Measurements from ENCODE around the gene WWOX. TPM values are rescaled to one million over a fixed set of nuclear protein-coding genes. Genes with fewer than 3 reads are reported as not detected.

The WWOX gene
- total RNA-seq, 1 experiment from 2014 or later = 28.3 TPM

- DNase-seq (no peak), ATAC-seq (no peak)
- no peaks in the 10 kb centered on the region for H3K36me3 ChIP-seq (ENCODE audit: low read depth, low read length)
- CTCF ChIA-PET = no interaction called here
- no peak overlapping the region for H2AFZ ChIP-seq (ENCODE audit: low read length)
- no peak overlapping the region for H3K4me2 ChIP-seq (ENCODE audit: low read length)
- no TSS peak for BruUV-seq (replicated peaks)
- TF ChIP-seq CTCF (conservative IDR thresholded peaks at IDR 0.05; ENCODE audit: low read depth, low read length) (no peak), EZH2 (IDR thresholded peaks at IDR 0.05; ENCODE audit: low read length, unreplicated experiment) (no peak), EZH2phosphoT487 (IDR thresholded peaks at IDR 0.05; ENCODE audit: borderline replicate concordance, low read length) (no peak)
- no peak overlapping the region for H3K9ac ChIP-seq (ENCODE audit: low read length)
- H3K79me2 ChIP-seq (ENCODE audit: low read length) = no peaks in the 10 kb centered on the region
- no peaks in the 10 kb centered on the region for H3K9me3 ChIP-seq (ENCODE audit: low read length)
- no peak overlapping the region for H3K4me3 ChIP-seq (ENCODE audit: low read length)
- H3K27ac ChIP-seq (ENCODE audit: low read length) = no peak overlapping the region
- H3F3A ChIP-seq (ENCODE audit: low read length, unreplicated experiment) = no peaks in the 10 kb centered on the region
- intact Hi-C loops (cut with micrococcal nuclease) = no loop called here
- no peaks in the 10 kb centered on the region for H3K4me1 ChIP-seq (ENCODE audit: insufficient read depth, low read length)
- POLR2A ChIA-PET (ENCODE audit: unreplicated experiment) = interaction anchor here (0.7 kb wide), 1 partner anchor 675 kb away, joined by 3 read pairs; no protein-coding TSS in a partner anchor
- H3K9me2 ChIP-seq (replicated peaks; ENCODE audit: low read length) = no peaks in the 10 kb centered on the region
- no peaks in the 10 kb centered on the region for H4K20me1 ChIP-seq (ENCODE audit: low read length)
- H3K27me3 ChIP-seq (ENCODE audit: low read length) = no peaks in the 10 kb centered on the region
Observed at GRCh38 chr16:78773291-78773702, 673.8 kb downstream of the WWOX start.

- no peak for ATAC-seq
- no peaks in the 10 kb centered on the region for H3K36me3 ChIP-seq (ENCODE audit: low read depth, low read length)
- no peaks in the 10 kb centered on the region for H3K9me3 ChIP-seq (ENCODE audit: low read length)
- H4K20me1 ChIP-seq (ENCODE audit: low read length) = no peaks in the 10 kb centered on the region
- no TSS peak for BruUV-seq (replicated peaks)
- intact Hi-C loops (cut with micrococcal nuclease) = no loop called here
- H3K27me3 ChIP-seq (ENCODE audit: low read length) = no peaks in the 10 kb centered on the region
- H3K4me2 ChIP-seq (ENCODE audit: low read length) = no peak overlapping the region
- no peaks in the 10 kb centered on the region for H3F3A ChIP-seq (ENCODE audit: low read length, unreplicated experiment)
- ChIA-PET POLR2A (ENCODE audit: unreplicated experiment) (interaction anchor here (0.7 kb wide), 1 partner anchor 676 kb away, joined by 3 read pairs; no protein-coding TSS in a partner anchor), CTCF (no interaction called here)
- DNase-seq = no peak
- no peak for TF ChIP-seq EZH2phosphoT487 (IDR thresholded peaks at IDR 0.05; ENCODE audit: borderline replicate concordance, low read length)
- H3K9me2 ChIP-seq (replicated peaks; ENCODE audit: low read length) = no peaks in the 10 kb centered on the region
- H3K79me2 ChIP-seq (ENCODE audit: low read length) = no peaks in the 10 kb centered on the region
- H2AFZ ChIP-seq (ENCODE audit: low read length) = no peak overlapping the region
- no peak overlapping the region for H3K4me3 ChIP-seq (ENCODE audit: low read length)
- no peaks in the 10 kb centered on the region for H3K4me1 ChIP-seq (ENCODE audit: insufficient read depth, low read length)
- no peak overlapping the region for H3K9ac ChIP-seq (ENCODE audit: low read length)
- H3K27ac ChIP-seq (ENCODE audit: low read length) = no peak overlapping the region
Observed at GRCh38 chr16:78773706-78774105, 674.3 kb downstream of the WWOX start.

- Histone ChIP-seq H3F3A (ENCODE audit: low read length, unreplicated experiment) (no peaks in the 10 kb centered on the region), H3K27me3 (ENCODE audit: low read length) (no peaks in the 10 kb centered on the region), H3K9me2 (replicated peaks; ENCODE audit: low read length) (no peaks in the 10 kb centered on the region), H3K4me1 (ENCODE audit: insufficient read depth, low read length) (no peaks in the 10 kb centered on the region), H3K9me3 (ENCODE audit: low read length) (no peaks in the 10 kb centered on the region), H4K20me1 (ENCODE audit: low read length) (no peaks in the 10 kb centered on the region), H3K36me3 (ENCODE audit: low read depth, low read length) (no peaks in the 10 kb centered on the region), H3K79me2 (ENCODE audit: low read length) (no peaks in the 10 kb centered on the region), H3K4me3 (ENCODE audit: low read length) (no peak overlapping the region), H2AFZ (ENCODE audit: low read length) (no peak overlapping the region), H3K9ac (ENCODE audit: low read length) (no peak overlapping the region), H3K4me2 (ENCODE audit: low read length) (no peak overlapping the region), H3K27ac (ENCODE audit: low read length) (no peak overlapping the region)
- CTCF ChIA-PET = no interaction called here
- intact Hi-C loops (cut with micrococcal nuclease) = no loop called here
- ATAC-seq (no peak), DNase-seq (no peak)
- BruUV-seq (replicated peaks) = no TSS peak
- POLR2A ChIA-PET (ENCODE audit: unreplicated experiment) = no interaction called here
- TF ChIP-seq EZH2phosphoT487 (IDR thresholded peaks at IDR 0.05; ENCODE audit: borderline replicate concordance, low read length) = no peak
- no peak for TF ChIP-seq EZH2 (IDR thresholded peaks at IDR 0.05; ENCODE audit: low read length, unreplicated experiment)
- no peak for TF ChIP-seq CTCF (conservative IDR thresholded peaks at IDR 0.05; ENCODE audit: low read depth, low read length)
Observed at GRCh38 chr16:78775161-78775561, 675.7 kb downstream of the WWOX start.
